NCI-H345 treated with DMSO at 0.1 percent for 48 hours (cell line): ENCODE data around the gene ROBO4.

ENCODE experiments used
- DNase-seq: peaks from one replicate; lab custom pipeline; 2025; ENCODE audit not compliant: unreplicated experiment; lab: John Stamatoyannopoulos, UW

ROBO4 gene

DNA sequence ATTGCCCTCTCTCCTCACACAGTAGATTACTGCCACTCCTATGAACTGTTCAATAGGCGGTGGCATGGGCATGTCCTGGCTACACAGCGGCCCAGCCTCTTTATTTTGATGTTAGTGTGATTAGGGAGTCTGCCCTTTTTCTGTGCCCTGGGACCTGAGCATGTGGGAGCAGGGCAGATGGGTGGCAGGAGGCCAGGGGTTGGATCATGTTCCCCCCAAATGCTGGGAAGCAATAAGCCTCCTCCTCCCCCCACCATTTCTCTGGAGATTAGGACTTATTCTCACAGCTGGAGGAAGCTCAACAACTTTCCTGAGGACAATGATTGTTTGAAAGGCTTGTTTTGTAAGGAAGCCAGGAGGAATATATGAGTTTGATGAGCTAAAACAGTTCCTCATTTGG, 22.2 kb upstream of the ROBO4 start:
- no peak for DNase-seq

DNA sequence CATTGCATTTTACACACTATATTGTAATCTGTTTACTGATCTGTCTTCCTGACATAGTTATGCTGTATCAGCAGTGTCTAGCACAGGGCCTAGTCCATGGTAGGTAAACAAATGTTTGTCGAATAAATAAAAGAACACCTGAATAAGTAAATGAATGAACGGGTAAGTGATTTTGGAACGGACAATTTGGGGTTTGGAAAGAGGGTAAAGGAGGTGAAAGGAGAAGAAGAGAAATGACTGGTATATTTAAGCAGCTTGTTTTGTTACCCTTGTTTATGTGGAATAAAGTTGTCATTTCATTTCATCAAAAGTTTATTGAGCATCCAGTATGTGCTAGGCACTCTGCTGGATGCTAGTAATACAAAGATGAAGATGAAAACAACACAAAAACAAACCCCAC, 21.3 kb upstream of the ROBO4 start, which contains the start of gene HEPN1:
TSS of gene HEPN1 (plus strand) at position 301 of the 400 bp plus-strand sequence.
- no peak for DNase-seq

DNA sequence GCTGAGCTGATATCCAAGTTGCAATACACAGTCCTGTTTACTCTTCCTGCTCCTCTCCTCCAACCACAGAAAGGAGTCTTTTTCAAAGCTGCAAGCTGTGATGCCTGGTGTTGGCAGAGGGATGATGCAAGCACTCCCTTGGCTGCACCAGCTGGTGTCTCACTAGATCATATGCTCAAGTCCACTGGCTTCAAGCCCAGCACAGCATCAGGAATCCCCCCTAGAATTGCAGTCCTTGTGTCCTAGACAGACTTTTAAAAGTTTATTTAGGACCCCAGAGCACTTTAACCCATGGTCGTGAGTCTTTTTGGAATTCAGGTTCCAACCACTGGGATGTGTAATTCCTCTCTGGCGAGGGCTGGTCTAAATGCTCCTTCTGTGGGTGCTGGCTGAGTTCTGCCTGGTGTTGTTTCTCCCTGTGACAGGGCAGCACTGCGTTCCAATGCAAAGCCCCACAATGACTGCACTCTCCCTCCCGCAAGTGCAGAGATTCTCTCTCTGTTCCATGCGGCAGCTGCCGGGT, 19.5 kb upstream of the ROBO4 start:
- no peak for DNase-seq

DNA sequence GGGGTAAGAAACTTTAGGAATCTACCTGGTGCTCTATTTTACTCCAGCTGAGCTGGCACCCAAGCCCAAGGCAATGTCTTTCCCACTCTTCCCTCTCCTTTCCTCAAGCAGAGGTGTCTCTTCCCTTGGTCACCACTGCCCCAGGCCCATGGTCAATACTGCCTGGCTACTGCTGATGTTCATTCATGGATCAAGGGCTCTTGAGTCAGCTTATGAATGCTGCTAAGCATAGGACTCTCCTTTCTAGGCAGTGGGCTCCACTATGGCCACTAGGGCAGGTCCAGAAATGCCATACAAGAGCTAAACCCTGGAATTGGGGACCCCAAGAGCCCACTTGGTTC, 18.7 kb upstream of the ROBO4 start:
- DNase-seq = no peak

DNA sequence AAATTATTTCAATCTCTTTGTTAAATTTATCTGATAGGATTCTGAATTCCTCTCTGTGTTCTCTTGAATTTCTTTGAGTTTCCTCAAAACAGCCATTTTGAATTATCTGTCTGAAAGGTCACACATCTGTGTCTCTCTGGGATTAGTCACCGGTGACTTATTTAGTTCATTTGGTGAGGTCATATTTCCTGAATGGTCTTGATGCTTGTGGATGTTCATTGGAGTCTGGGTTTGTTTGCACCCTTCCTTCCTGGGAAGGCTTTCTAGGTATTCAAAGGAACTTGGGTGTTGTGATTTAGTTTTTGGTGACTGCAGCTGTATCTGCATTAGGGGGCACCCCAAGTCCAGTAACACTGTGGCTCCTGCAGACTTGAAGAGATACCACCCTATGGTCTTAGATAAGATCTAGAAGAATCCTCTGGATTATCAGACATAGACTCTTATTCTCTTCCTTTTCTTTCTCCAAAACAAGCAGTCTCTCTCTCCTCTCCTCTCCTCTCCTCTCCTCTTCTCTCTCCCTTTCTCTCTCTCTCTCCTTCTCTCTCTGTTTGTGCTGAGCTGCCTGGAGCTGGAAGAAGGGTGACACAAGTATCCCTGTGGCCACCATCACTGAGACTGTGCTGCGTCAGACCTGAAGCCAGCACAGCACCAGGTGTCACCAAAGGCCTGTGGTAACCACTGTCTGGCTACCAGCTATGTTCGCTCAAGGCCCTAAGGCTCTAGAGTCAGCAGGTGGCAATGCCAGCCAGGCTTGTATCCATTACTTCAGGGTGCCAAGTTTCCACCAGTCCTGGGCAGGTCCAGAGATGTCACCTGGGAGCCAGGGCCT, 18.1 kb upstream of the ROBO4 start:
- no peak for DNase-seq

DNA sequence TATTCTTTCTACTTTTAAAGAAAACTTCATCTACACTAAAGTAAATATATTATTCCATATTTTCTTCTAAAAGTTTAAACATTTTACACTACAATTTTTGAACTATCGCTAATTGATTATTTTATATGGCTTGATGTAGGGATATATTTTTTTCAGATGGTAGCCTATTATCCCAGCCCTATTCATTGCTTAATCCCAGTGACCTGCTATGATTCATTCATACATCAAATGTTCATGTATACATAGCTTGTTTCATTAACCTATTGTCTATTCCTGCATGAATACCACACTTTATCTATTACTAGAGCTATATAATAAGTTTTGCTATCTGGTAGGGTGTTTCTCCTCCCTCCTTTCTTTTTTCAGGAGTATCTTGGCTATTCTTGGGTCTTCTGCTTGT, 5.0 kb upstream of the ROBO4 start:
- no peak for DNase-seq

DNA sequence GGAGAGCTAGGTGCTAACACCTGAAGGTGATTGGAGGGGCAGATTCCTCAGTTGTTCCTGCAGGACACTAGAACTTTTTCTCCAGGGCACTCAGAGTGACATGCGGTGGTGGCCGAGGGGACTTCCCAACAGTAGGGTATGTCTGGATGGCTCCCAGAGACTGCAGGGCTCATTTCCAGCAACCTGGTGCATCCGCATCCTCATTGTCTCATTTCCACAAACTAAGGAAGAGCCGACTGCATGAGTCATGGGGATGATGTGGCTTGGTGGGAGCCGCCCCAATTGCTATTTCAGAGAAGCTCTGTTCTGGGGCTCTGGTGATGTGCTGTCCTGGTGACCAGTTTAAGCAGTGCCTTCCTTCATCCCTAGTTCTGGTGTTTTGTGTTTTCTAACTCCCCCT, 2.8 kb upstream of the ROBO4 start:
- no peak for DNase-seq

DNA sequence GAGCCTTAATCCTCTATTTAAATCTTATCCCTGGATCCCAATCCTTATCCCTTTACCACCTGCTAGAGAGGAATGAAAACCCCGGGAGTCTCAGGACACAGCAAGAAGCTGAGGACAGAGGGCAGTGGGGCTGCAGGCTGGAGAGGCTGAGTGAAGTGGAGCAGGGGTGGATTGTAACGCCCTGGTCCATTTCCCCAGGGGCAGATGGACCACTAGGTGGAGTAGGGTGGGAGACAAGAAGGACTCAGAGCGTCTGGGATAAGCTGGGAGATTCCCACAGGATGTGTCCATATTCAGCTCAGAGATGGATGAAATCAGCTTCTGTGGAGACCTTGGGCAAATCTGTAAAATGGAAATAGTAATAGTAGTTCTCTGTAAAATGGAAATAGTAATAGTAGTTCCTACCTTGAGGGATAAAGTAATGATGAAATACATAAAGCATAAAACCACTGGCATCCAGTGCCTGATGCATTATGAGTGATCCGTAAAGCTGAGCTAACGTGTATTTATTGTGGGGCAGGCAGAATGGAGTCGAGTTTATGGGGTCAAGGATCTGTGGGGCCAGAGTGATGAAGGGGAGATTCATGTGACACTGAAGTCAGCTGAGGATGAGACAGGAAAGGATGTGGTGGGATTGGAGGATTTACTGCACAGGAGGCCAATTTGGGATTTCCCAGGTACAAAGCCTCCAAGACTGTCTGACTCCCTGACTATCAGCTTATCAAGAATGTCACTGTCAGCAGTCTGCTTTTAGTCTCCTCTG, 1.9 kb upstream of the ROBO4 start:
- no peak for DNase-seq

DNA sequence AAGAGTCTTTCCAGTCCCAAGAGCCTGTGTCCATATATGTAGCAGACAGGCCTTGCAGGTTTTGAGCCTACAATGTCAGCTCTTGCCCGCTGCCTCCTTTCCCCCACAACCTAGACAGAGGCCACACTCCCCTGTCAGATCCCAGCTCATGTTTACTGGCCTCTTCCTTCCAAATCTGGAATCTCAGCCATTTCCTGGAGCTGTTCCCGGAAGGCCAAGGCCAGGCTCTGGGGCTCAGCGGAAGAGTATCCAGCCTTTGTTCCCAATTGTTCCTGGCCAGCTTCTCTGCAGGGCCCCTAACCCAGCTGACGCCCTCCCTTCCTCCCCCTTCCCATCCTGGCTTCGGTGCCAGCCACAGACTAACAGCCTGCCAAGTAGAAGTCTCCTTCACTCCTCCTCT, 1.0 kb upstream of the ROBO4 start:
- DNase-seq = no peak

DNA sequence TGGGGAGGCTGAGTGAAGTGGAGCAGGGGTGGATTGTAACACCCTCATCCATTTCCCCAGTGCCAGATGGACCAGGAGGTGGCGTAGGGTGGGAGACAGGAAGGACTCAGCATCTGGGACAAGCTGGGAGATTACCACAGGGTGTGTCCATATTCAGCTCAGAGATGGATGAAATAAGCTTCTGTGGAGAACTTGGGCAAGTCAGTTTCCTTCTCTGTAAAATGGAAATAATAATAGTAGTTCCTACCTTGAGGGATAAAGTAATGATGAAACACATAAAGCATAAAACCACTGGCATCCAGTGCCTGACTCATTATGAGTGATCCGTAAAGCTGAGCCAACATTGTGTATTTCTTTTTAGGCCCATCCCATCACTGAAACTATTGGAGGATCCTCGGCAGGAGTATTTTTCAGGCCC, 607 bp upstream of the ROBO4 start:
- DNase-seq = no peak

DNA sequence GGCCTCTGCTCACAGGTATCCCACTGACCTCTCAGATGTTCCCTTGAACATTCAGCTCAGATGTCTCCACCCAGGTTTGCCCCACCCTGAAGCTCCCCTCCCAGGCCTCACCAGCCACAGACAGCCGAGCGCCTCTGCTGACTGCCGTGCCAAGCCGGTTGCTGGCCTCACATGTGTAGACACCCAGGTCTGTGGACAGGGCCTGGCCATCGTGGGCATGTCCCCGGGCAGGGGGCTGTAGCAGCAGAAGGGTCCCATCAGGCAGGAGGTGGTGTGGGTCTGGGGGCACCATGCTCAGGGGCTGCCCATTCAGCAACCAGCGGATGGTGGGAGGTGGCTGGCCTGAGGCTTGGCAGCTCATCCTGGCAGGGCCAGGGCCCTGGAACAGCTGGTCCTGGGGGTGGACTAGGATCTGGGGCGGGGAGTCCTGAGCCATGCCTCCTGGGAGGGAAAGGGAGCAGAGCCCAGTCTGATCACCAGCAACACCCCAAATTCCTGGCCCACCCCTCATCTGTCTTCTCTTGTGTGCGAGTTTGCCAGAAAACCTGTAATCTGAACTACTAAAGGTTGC, 759 bp downstream of the ROBO4 start:
- no peak for DNase-seq

DNA sequence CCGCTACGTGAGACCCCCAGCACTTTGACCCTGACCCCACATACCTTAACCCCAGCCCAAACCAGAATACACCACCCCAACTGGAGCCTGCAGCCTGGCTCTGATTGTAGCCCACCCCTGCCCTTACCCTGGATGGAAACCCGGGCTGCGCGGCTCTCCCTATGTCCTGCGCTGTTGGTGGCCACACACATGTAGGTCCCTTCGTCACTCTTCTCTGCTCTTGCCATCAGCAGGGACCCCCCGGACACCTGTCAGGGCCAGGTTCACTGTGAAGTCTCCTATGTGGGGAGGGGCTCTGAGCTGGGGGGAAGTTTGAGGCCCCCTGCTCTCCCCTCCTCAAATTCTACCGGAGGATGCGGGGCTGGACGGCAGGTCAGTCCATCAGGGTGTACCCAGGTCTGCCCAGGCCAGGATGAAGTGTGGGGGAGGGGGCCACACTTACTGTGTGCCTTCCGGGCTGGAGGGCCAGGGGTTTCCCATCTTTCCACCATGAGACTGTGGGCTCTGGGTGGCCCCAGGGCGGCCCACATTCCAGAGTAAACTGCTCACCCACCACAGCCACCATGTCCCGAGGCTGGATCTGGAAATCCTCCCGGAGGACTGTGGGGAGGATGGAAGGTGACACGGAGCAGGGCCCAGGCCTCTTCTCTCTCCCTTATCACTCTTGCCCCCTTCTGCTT, 1.5 kb downstream of the ROBO4 start:
- no peak for DNase-seq

DNA sequence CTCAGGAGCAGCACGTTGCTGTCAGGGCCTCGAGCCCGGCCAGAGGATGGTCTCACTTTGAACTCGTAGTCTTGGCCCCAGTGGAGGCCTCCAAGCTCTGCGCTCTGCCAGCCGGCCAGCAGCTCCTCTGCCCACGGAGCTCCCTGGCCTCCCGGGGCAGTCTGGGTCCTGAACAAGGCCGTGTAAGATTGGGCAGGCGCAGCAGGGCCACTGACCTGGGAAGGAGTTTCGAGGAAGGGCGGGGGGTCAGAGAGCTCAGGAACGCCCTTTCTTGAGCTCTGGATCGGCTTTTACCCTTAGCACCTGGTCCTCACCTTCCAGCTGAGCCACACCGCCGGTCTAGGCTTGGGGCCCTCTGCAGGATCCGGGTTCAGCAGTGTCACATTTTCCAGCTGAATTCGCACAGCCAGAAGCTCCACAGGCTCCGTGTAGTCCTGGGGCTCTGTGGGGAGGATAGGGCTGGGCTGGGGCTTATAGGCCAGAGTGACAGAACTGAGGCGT, 2.1 kb downstream of the ROBO4 start:
- no peak for DNase-seq

DNA sequence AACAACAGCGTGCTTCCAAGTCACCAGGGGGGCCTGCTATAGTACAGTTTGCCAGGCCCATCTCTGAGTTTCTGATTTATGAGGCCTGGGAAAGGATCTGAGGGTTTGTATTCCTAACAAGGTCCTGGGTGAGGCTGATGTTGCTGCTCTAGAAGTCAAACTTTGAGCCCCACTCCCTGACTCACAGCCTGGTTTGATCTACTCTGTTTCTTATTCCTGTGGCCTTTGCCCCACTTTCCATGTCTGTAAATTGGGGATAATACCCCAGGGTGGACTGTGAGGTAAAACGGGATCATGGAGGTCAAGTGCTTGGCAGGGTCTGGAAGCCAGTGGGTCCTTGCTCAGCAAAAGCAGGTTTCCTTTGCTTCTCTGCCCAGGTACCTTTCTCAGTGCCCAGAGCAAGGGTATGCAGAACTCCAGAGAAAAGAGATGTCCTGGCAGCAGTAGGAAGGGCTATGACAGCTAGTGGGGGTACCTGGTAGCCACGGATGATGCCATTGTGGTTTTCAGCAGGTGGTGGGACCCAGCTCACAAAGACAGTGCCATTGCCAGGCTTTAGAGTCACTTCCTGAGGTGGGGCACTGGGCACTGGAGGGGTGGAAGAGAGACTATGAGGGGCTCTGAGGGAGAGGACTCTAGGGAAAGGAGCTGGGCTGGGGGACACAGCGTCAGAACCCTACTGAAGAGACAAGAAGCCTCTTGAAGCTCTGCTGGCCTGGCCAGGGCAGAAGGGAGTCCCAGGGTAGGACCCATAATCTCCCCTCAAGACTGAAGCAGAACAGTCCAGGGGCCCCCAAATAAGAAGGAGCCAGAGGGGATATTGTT, 2.8 kb downstream of the ROBO4 start:
- DNase-seq = no peak

DNA sequence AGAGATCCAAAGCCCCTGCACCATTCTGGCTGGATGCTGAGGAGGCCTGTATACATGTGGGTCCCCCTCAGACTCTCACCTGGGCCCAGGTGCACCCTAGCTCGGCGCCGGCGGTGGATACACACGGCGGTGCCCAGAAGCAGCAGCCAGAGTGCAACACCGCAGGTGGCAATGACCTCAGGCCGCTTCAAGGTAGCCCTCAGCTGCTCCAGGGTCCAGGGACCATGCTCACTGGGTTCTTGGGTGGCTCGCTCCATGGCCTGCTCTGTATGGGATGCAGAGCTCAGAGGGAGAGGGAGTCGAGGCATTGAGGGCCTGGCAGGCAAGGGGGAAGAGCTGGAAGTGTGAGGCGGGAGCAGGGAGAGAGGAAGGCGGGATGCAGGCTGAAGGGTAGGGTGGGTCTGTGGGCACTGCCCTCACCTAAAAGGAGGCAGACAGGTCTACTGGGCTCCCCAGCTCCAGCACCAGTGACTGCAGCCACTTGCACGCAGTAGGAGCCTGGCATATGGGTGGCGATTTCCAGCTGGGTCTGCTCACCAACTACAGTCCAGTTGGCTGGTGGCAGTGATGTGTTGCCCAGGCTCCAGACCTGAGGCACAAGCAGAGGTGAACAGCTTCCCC, 3.8 kb downstream of the ROBO4 start:
- no peak for DNase-seq

DNA sequence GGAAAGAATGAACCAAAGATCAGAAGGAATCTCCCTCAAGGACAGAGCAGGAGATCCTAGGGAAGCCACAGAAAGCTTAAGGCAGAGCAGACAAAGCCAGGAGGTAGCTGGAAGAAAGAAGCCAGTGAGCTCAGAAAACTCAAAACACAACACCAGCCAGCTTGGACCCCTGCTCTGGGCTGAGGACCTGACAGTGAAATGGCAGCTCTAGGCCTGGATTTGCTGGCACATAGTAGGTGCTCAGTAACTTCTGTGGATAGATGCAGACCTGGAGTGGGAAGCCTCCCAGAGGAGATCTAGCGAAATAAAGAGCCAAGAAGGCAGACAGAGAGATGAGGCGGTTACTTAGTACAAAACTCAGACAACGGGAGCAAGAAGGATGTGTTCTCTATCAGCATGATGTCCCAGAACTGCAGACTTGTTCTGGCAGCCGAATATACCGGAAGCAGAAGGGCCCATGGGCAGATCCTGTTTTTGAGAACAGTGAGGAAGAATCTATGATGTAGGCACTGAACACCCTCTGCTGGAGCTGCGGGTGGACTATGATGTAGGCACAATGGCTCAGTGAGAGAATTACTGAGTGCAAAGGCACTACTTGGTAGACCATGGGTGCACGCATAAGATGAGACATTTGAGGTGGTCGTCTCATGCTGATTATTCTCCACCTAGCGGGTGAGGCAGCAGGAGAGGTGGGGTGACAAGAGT, 4.8 kb downstream of the ROBO4 start:
- DNase-seq = no peak

DNA sequence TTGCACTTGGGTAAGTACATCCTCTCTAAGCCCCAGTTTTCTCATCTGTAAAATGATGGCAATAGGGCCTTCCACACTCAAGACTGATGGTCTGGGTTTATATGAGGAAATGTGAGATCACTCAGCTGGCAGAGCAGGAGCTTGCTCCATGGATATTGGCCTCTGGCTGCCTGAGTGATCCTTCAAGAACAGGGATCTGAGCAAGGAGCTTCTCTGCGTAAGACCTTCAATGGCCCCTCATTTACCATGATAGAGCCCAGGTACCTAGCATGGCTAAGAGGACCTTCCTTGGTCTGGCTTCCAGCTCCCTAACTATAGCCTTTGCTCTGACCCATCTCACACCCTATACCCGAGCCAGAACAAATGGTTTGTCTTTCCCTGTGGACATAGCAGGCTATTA, 5.5 kb downstream of the ROBO4 start:
- no peak for DNase-seq

DNA sequence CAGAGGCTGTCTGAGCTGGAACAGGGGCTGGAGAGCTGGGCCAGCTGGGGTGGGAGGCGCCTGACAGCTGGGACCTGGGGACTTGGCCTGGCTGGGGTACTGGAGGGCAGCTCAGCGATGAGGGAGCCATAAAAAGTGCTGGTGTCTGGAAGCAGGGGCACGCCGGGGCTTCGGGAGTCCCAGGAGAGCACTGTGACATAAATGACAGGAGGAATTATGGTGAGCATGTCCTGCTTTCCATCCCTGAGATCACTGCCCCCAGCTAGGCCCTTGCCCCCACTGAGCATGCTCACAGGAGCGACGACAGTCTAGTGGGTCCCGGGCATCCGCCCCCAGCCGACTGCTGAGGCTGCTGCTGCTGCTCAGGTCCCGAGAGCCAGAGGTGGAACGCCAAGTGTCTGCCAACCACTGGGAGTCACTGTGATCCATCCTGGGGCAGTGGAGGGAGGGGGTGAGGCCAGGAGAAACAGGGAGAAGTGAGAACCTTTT, 6.2 kb downstream of the ROBO4 start:
- no peak for DNase-seq
